Colonic mucosa (tissue), 4 donors: Measurements from ENCODE around the gene PTPN5. TPM values are rescaled to one million over a fixed set of nuclear protein-coding genes. Genes with fewer than 3 reads are reported as not detected.

Experiments used
- DNase-seq: peaks from one replicate; pipeline ENCODE4 v3.0.0-alpha.2; 2020
- H3K27ac ChIP-seq: fragments of 200-600 bp; one replicate; pipeline ENCODE4 v1.8.0; 2021
- H3K27me3 ChIP-seq: fragments of 200-600 bp; one replicate; pipeline ENCODE4 v1.8.0; 2021
- H3K36me3 ChIP-seq: fragments of 200-600 bp; one replicate; pipeline ENCODE4 v1.8.0; 2021
- H3K4me1 ChIP-seq: fragments of 200-600 bp; one replicate; pipeline ENCODE4 v1.8.0; 2021; ENCODE audit warnings: mild to moderate bottlenecking
- H3K4me3 ChIP-seq: fragments of 200-600 bp; one replicate; pipeline ENCODE4 v1.8.0; 2021
- H3K9ac ChIP-seq, 2 donors: one replicate each; pipeline ENCODE4 v1.7.0; 2013; ENCODE audit warnings: control low read depth in 2 of 2, low read depth in 2 of 2, low read length in 2 of 2
- H3K9me3 ChIP-seq: fragments of 200-600 bp; one replicate; pipeline ENCODE4 v1.8.0; 2021
- CTCF ChIP-seq: fragments of 200-600 bp; IDR thresholded peaks from one replicate; pipeline ENCODE4 v1.8.0; 2022; ENCODE audit warnings: antibody characterized with exemption, mild to moderate bottlenecking
- intact Hi-C: fragments of 100-400 bp; cut with DNase I; formaldehyde crosslinking; loops from one replicate; pipeline ENCODE4 v1.14.1; 2022
- total RNA-seq, 2 donors: library from RNA; stranded (reverse); fragmentation: NEBNext Ultra II Directional in 1 of 2; extraction: Animal tissue kit (Norgen Biotek cat#: 25700) in 1 of 2; gene quantifications; one replicate each; pipeline ENCODE4 v1.2.1, GENCODE V29; 2021
- donor health status: healthy.
- donor health status: DM: no; HTN: no; CAD: no.
- donor health status: DM: no; HTN: no; CAD: no.

The PTPN5 gene
- total RNA-seq, 2 donors from 2014 or later: 0.19 TPM; not detected in 1

- Histone ChIP-seq H3K9me3 (no peaks in the 10 kb centered on the region), H3K4me3 (no peak overlapping the region), H3K4me1 (no peaks in the 10 kb centered on the region), H3K36me3 (no peaks in the 10 kb centered on the region), H3K27me3 (no peaks in the 10 kb centered on the region), H3K9ac (no peak overlapping the region), H3K27ac (no peak overlapping the region)
- intact Hi-C loops: loop anchor here (5.0 kb wide), 1 partner anchor 49 kb away; no protein-coding TSS in a partner anchor
- no peak for TF ChIP-seq CTCF
- no peak for DNase-seq
Observed at GRCh38 chr11:18768472-18768901, 23.1 kb downstream of the PTPN5 start.

DNA sequence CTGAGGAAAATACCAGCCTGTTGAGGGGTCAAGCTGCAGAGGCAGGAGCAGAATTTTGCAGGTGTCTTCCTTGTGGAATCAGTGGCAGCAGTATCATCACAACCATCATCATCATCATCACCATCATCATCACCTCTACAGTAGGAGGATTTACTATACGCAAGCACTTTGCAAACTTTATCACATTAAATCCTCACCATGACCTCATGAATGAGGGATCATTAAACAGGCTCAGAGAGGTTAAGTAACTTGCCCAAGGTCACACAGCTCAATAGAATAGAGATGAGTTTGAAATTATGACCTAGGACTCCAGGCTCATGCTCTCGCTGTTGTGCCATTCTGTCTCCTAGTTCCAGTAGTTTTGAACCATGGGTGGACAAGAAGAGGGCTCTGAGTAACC is 25.6 kb downstream of the PTPN5 start:
- no peak overlapping the region for H3K27ac ChIP-seq
- intact Hi-C loops: loop anchor here (5.0 kb wide), 1 partner anchor 51 kb away; no protein-coding TSS in a partner anchor
- TF ChIP-seq CTCF: no peak
- H3K9ac ChIP-seq: no peak overlapping the region
- no peak for DNase-seq
- H3K4me3 ChIP-seq: no peak overlapping the region
- H3K9me3 ChIP-seq: no peaks in the 10 kb centered on the region
- H3K36me3 ChIP-seq: no peaks in the 10 kb centered on the region
- H3K27me3 ChIP-seq: no peaks in the 10 kb centered on the region
- H3K4me1 ChIP-seq: no peaks in the 10 kb centered on the region

- Histone ChIP-seq H3K4me3 (no peak overlapping the region), H3K27ac (no peak overlapping the region), H3K36me3 (no peaks in the 10 kb centered on the region), H3K27me3 (no peaks in the 10 kb centered on the region), H3K9me3 (no peaks in the 10 kb centered on the region), H3K9ac (no peak overlapping the region), H3K4me1 (no peaks in the 10 kb centered on the region)
- no peak for DNase-seq
- intact Hi-C loops: loop anchor here (5.0 kb wide), 1 partner anchor 52 kb away; no protein-coding TSS in a partner anchor
- no peak for TF ChIP-seq CTCF
Observed at GRCh38 chr11:18765554-18765953, 26.0 kb downstream of the PTPN5 start.

- no peak for DNase-seq
- Histone ChIP-seq H3K27ac (no peak overlapping the region), H3K4me1 (no peaks in the 10 kb centered on the region), H3K27me3 (no peaks in the 10 kb centered on the region), H3K4me3 (no peak overlapping the region), H3K36me3 (no peaks in the 10 kb centered on the region), H3K9me3 (no peaks in the 10 kb centered on the region), H3K9ac (no peak overlapping the region)
- intact Hi-C loops: no loop called here
- TF ChIP-seq CTCF: no peak
Observed at GRCh38 chr11:18761741-18762140, 29.9 kb downstream of the PTPN5 start.

DNA sequence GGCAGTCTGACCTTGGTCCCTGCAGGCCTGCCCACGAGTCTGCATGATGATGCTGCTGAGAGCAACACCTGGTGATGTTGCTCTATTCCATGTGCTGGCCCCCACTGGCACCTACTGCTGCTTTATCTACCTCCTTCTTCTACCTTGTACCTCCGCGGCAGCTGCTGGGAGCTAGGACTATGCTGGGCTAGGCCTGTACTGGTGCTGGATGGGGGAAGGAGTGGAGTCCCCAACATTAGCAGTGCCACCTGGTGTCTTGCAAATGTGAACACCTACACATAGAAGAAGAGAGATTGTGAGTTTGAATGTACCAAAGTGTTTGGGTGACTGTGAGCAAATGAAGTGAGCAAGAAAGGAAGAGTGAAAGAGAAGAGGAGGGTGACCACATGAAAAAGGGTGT is 30.5 kb downstream of the PTPN5 start:
- H3K9ac ChIP-seq: no peak overlapping the region
- no peaks in the 10 kb centered on the region for H3K4me1 ChIP-seq
- DNase-seq: no peak
- H3K36me3 ChIP-seq: no peaks in the 10 kb centered on the region
- no peak overlapping the region for H3K4me3 ChIP-seq
- no peaks in the 10 kb centered on the region for H3K9me3 ChIP-seq
- no peak overlapping the region for H3K27ac ChIP-seq
- intact Hi-C loops: no loop called here
- TF ChIP-seq CTCF: no peak
- no peaks in the 10 kb centered on the region for H3K27me3 ChIP-seq
